B cell (primary cell): ENCODE results near the gene SLC30A1. TPM values are rescaled to one million over a fixed set of nuclear protein-coding genes. Genes with fewer than 3 reads are reported as not detected.

ENCODE experiments used
- ATAC-seq: fragments of 200-7000 bp; cut with Tn5 transposase; one replicate; pipeline ENCODE4 v1.10.0; 2021; ENCODE audit warnings: low read depth, mild to moderate bottlenecking, moderate number of reproducible peaks, moderate library complexity
- CTCF ChIA-PET: fragments of 350-600 bp; sonication (Branson Sonifier 250); formaldehyde crosslinking; loops from one replicate; lab custom pipeline; 2021; ENCODE audit warnings: antibody characterized with exemption, inconsistent platforms; lab: Charles Lee
- POLR2A ChIA-PET: fragments of 350-600 bp; sonication (Branson Sonifier 250); formaldehyde crosslinking; loops from one replicate; lab custom pipeline; 2021; ENCODE audit warnings: antibody characterized with exemption; lab: Charles Lee
- DNase-seq: peaks from one replicate; pipeline ENCODE4 v3.0.0; 2013
- H2AFZ ChIP-seq: 2 replicates; pipeline ENCODE4 v1.6.1; 2012; ENCODE audit warnings: mild to moderate bottlenecking, low read depth, low read length; ENCODE audit not compliant: insufficient read depth, poor library complexity, severe bottlenecking
- H3K27ac ChIP-seq, 2 donors: 1 replicate in 1 of 2; 2 replicates in 1 of 2; pipeline ENCODE4 v1.5.1; 2012 to 2013; ENCODE audit warnings: low read length in 2 of 2, mild to moderate bottlenecking in 2 of 2, moderate library complexity in 1 of 2
- H3K27me3 ChIP-seq, 4 experiments: fragments of 200-600 bp in 1 of 4; sonication (generic) in 1 of 4; replicated peaks in 1 of 4; 1 replicate in 2 of 4; 2 replicates in 2 of 4; pipeline versions ENCODE4 v1.6.1 to v1.7.0; 2013 to 2016; ENCODE audit warnings: low read length in 3 of 4, mild to moderate bottlenecking in 2 of 4, mixed read lengths in 1 of 4, moderate library complexity in 1 of 4; ENCODE audit not compliant: insufficient read depth in 4 of 4, control insufficient read depth in 3 of 4; ENCODE audit errors: control extremely low read depth in 1 of 4
- H3K36me3 ChIP-seq, 2 experiments: replicated peaks in 1 of 2; 1 replicate in 1 of 2; 2 replicates in 1 of 2; pipeline versions ENCODE4 v1.6.1 to v1.7.1; 2013; ENCODE audit warnings: low read length in 1 of 2; ENCODE audit not compliant: insufficient read depth in 2 of 2, control insufficient read depth in 1 of 2; ENCODE audit errors: control extremely low read depth in 1 of 2, extremely low read depth in 1 of 2
- H3K4me1 ChIP-seq, 2 donors: fragments of 200-600 bp in 1 of 2; sonication (generic) in 1 of 2; 1 replicate in 1 of 2; 2 replicates in 1 of 2; pipeline versions ENCODE4 v1.5.1 to v1.6.1; 2013 to 2017; ENCODE audit warnings: low read length in 2 of 2; ENCODE audit not compliant: control insufficient read depth in 2 of 2, insufficient read depth in 2 of 2
- H3K4me2 ChIP-seq: replicated peaks from 2 replicates; pipeline ENCODE3; 2012; ENCODE audit warnings: mild to moderate bottlenecking, low read depth, low read length; ENCODE audit not compliant: poor library complexity, severe bottlenecking
- H3K4me3 ChIP-seq, 5 experiments: fragments of 200-600 bp in 1 of 5; sonication (generic) in 1 of 5; 1 replicate in 3 of 5; 2 replicates in 2 of 5; pipeline versions ENCODE4 v1.5.1 to v1.7.0; 2011 to 2016; ENCODE audit warnings: low read length in 4 of 5, mild to moderate bottlenecking in 4 of 5, low read depth in 2 of 5, control low read depth in 1 of 5, moderate library complexity in 1 of 5; ENCODE audit not compliant: insufficient read depth in 1 of 5; ENCODE audit errors: control extremely low read depth in 1 of 5, extremely low read depth in 1 of 5
- H3K79me2 ChIP-seq: fragments of 200-600 bp; sonication (generic); one replicate; pipeline ENCODE4 v1.6.0; 2016; ENCODE audit warnings: low read length; ENCODE audit not compliant: control insufficient read depth, insufficient read depth
- H3K9ac ChIP-seq: fragments of 200-600 bp; sonication (generic); 2 replicates; pipeline ENCODE4 v1.6.1; 2017; ENCODE audit warnings: mild to moderate bottlenecking, low read length, moderate library complexity
- H3K9me3 ChIP-seq, 3 donors: one replicate each; pipeline versions ENCODE4 v1.6.1 to v1.7.1; 2013; ENCODE audit warnings: low read length in 2 of 3; ENCODE audit not compliant: control insufficient read depth in 2 of 3, insufficient read depth in 1 of 3; ENCODE audit errors: control extremely low read depth in 1 of 3
- H4K20me1 ChIP-seq: 2 replicates; pipeline ENCODE4 v1.6.0; 2012; ENCODE audit warnings: mild to moderate bottlenecking, low read length; ENCODE audit not compliant: insufficient read depth, control insufficient read depth, poor library complexity, severe bottlenecking
- H3K27ac Mint-ChIP-seq: one replicate; pipeline ENCODE4 v1.8.0; 2021; ENCODE audit warnings: mixed read lengths
- H3K27me3 Mint-ChIP-seq: one replicate; pipeline ENCODE4 v1.8.0; 2021; ENCODE audit warnings: mixed read lengths
- H3K4me1 Mint-ChIP-seq: one replicate; pipeline ENCODE4 v1.8.0; 2021; ENCODE audit warnings: mixed read lengths
- H3K4me3 Mint-ChIP-seq: one replicate; pipeline ENCODE4 v1.8.0; 2021; ENCODE audit warnings: mixed read lengths
- H3K9me3 Mint-ChIP-seq: one replicate; pipeline ENCODE4 v1.8.0; 2022; ENCODE audit warnings: mixed read lengths; ENCODE audit not compliant: insufficient read depth
- EZH2 ChIP-seq: IDR thresholded peaks from 2 replicates; pipeline ENCODE4 v1.6.1; 2012; ENCODE audit warnings: borderline replicate concordance, low read depth, mild to moderate bottlenecking, moderate library complexity, low read length; ENCODE audit not compliant: insufficient read depth, poor library complexity, severe bottlenecking
- WGBS: methylation state at CpG from one replicate; pipeline ENCODE4 v1.1.5; 2013; ENCODE audit warnings: missing lambda C conversion rate; ENCODE audit not compliant: insufficient coverage; 5-methylcytosine and 5-hydroxymethylcytosine counted together
- intact Hi-C: fragments of 100-400 bp; cut with micrococcal nuclease; formaldehyde crosslinking; loops from one replicate; pipeline ENCODE4 v1.10.0; 2022
- polyA plus RNA-seq: library from polyadenylated mRNA; depleted of rRNA; stranded (reverse); fragments of >200 nt; gene quantifications from 2 replicates; pipeline ENCODE4 v1.2.3, GENCODE V29; 2012
- total RNA-seq, 2 donors: library from RNA; stranded (reverse); fragments of 120-200 nt in 1 of 2; gene quantifications; 1 replicate in 1 of 2; 2 replicates in 1 of 2; pipeline versions ENCODE4 v1.2.3 to v1.2.4, GENCODE V29; 2013 to 2022
- TF ChIP-seq, protein P1 (sequence below): fragments of 200-600 bp; IDR thresholded peaks from one replicate; pipeline ENCODE4 v1.8.0; 2022; ENCODE audit warnings: antibody characterized with exemption, mild to moderate bottlenecking

The SLC30A1 gene
- total and polyA plus RNA-seq, 2 donors (not counting 1 experiment from before 2014, with no cell fraction given): 1.7 to 12.2 TPM

DNA sequence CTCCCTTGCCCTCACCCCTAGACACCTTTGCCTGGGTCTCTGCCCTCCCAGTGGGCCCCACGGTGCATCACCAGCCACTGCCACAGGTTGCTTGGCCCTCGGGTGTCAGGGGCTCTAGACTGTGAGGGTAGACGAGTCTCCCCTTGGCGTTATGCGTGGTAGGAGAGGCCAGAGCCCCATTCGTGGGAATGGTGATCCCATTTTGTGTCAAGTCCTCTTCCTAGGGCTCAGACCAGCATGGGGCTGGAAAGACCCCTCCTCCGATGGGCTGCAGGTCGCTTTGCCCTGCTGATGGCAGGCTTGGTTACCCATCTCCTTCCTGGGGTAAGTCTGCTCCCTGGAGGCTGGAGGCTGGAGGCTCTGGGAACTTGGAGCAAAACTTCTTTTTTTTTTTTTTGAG lies 42.4 kb downstream of the SLC30A1 start:
- intact Hi-C loops: no loop called here
- no peak overlapping the region for H3K4me2 ChIP-seq
- WGBS: 88% methylated on average over 8 of the region's 8 CpGs
- no peaks in the 10 kb centered on the region for H3K36me3 ChIP-seq
- Mint-ChIP-seq H3K4me1 (no peaks in the 10 kb centered on the region), H3K27ac (no peak overlapping the region), H3K27me3 (peaks cover 5% of the 10 kb centered on the region), H3K9me3 (peaks cover 4% of the 10 kb centered on the region), H3K4me3 (no peak overlapping the region)
- H2AFZ ChIP-seq: no peak overlapping the region
- ChIA-PET CTCF (no interaction called here), POLR2A (no interaction called here)
- DNase-seq: no peak
- no peaks in the 10 kb centered on the region for H4K20me1 ChIP-seq
- H3K27ac ChIP-seq: no peak overlapping the region
- no peaks in the 10 kb centered on the region for H3K79me2 ChIP-seq
- no peaks in the 10 kb centered on the region for H3K4me1 ChIP-seq
- TF ChIP-seq EZH2: no peak
- TF ChIP-seq, protein P1, sequence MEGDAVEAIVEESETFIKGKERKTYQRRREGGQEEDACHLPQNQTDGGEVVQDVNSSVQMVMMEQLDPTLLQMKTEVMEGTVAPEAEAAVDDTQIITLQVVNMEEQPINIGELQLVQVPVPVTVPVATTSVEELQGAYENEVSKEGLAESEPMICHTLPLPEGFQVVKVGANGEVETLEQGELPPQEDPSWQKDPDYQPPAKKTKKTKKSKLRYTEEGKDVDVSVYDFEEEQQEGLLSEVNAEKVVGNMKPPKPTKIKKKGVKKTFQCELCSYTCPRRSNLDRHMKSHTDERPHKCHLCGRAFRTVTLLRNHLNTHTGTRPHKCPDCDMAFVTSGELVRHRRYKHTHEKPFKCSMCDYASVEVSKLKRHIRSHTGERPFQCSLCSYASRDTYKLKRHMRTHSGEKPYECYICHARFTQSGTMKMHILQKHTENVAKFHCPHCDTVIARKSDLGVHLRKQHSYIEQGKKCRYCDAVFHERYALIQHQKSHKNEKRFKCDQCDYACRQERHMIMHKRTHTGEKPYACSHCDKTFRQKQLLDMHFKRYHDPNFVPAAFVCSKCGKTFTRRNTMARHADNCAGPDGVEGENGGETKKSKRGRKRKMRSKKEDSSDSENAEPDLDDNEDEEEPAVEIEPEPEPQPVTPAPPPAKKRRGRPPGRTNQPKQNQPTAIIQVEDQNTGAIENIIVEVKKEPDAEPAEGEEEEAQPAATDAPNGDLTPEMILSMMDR: no peak
- ATAC-seq: no peak
- H3K9me3 ChIP-seq: peaks cover 0 to 13% (median 0%) of the 10 kb centered on the region in 3 donors
- no peaks in the 10 kb centered on the region for H3K27me3 ChIP-seq
- no peak overlapping the region for H3K9ac ChIP-seq
- H3K4me3 ChIP-seq: no peak overlapping the region

DNA sequence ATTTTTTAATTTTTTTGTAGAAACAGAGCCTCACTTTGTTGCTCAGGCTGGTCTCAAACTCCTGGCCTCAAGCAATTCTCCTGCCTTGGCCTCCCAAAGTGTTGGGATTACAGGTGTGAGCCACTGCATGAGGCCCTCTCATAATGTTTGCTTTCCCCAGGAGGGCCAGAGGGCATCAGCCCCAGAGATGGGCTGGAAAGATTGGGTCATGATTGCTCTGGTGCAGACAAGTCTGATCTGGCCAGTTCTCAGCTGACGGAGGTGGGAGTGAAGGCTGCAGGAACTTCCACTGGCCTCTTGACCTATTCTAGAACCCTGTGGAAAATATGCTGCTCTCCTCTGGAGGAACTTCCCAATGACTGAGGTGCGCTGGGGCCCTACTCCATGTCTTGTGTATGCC lies 43.6 kb downstream of the SLC30A1 start:
- 100% methylated on average over 2 of the region's 2 CpGs for WGBS
- H3K36me3 ChIP-seq: no peaks in the 10 kb centered on the region
- TF ChIP-seq, protein P1: no peak
- TF ChIP-seq EZH2: no peak
- no peaks in the 10 kb centered on the region for H3K4me1 Mint-ChIP-seq
- intact Hi-C loops: no loop called here
- no peak for DNase-seq
- no peak overlapping the region for H3K4me3 ChIP-seq
- POLR2A ChIA-PET: no interaction called here
- no peak for ATAC-seq
- no peaks in the 10 kb centered on the region for H3K4me1 ChIP-seq
- CTCF ChIA-PET: no interaction called here
- peaks cover 0 to 2% (median 0%) of the 10 kb centered on the region in 3 donors for H3K9me3 ChIP-seq
- H3K27ac Mint-ChIP-seq: no peak overlapping the region
- no peak overlapping the region for H3K9ac ChIP-seq
- no peaks in the 10 kb centered on the region for H3K79me2 ChIP-seq
- H2AFZ ChIP-seq: no peak overlapping the region
- H4K20me1 ChIP-seq: no peaks in the 10 kb centered on the region
- no peaks in the 10 kb centered on the region for H3K9me3 Mint-ChIP-seq
- H3K4me2 ChIP-seq: no peak overlapping the region
- H3K27ac ChIP-seq: no peak overlapping the region
- H3K27me3 Mint-ChIP-seq: no peaks in the 10 kb centered on the region
- H3K4me3 Mint-ChIP-seq: no peak overlapping the region
- H3K27me3 ChIP-seq: no peaks in the 10 kb centered on the region
